Fibroblast of skin of left quadriceps (primary cell): ENCODE data around the gene GASK1A.

Experiments used
- DNase-seq, 2 experiments: peaks; one replicate each; pipeline ENCODE4 v3.0.0-alpha.2; 2013; ENCODE audit warnings: low read depth in 2 of 2

Gene GASK1A

DNA sequence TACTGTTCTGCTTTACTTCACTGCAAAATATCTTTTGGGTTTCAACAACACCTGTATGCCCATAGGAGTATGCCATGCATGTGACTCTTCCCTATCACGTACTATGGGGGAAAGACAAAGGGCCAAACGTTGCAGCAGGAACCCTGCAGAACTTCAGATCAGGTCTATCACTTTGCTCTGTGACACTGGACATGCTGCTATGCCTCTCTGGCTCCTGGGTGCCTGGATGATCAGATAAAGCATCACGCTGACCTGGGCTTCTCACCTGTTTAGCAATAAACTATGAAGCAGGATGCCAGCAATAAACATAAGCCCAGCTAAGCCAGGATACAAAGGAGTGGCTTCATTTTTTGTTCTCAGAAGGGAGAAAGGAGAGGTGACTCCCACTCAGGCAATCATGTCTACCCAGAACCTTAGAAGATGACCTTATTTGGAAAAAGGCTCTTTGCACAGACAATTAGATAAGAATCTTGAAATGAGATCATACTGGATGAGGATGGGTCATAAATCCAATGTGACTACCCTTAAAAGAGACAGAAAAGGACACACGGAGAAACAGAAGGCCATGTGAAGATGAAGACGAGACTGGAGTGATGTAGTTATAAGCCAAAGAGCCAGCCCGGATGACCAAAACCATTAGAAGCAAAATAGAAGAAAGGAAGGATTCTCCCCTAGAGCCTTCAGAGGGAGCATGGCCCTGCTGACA is 107.5 kb downstream of the GASK1A start:
- peak; percentile 8 to 11 for DNase-seq

DNA sequence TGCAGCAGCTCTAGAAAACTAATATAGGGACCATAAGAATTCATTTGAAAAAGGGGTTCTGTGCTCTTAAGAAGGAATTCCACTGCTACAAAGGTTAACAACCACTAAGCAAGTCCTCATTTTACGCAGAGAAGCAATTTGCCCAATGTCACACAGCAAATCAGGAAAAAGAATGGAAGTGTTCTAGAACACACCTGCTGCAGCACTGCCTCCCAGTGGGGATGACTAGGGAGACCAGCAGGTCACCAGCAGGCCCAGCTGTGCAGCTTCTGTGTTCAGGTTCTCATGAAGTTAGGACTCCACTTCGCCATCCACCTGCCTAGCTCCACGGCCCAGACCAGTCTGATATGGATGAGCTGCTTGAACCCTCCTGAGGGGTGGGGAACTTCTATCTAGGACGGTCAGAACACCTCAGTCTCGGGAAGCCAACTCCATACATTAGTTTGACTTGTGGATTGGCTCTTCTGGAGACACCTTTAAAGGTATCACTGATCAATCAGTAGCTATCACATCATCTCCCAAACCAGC is 108.2 kb downstream of the GASK1A start:
- DNase-seq, result no peak

DNA sequence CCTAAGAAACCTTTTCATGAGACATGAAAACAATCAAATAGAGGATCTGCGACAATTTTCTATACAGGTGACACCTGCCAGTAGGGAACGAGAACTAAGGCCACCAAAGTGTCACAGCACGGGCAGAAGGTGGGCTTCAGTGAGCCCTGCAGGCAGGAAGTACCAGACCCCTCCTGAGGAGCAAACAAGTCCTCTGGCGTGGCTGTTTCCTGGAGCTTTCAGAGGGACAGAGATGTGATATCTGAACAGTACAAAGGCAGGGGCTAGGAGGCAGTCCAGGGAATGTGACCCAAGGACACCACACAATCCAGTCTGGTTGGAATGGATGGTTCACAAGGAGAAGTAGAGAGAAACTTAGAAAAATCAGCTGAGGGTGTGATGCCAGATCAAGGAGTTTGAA is 110.0 kb downstream of the GASK1A start:
- DNase-seq, result no peak

DNA sequence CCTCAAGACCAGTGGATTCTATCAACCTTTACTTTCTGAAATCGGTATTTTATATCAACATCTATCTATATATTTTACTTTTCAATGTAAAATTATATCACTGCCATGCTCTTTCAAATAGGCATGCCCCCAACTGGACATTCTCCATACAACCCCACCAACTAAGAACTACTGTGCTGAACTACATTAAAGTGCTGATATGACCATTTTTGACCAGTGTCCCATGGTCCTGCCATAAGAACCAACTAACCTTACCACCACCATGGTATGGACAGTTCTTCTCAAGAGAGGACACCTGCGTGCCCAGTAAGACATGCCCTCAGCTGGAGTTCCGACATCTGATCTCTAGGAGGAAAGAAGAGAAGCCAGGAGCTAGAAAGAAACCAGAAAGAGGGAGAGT is 111.1 kb downstream of the GASK1A start:
- no peak for DNase-seq

DNA sequence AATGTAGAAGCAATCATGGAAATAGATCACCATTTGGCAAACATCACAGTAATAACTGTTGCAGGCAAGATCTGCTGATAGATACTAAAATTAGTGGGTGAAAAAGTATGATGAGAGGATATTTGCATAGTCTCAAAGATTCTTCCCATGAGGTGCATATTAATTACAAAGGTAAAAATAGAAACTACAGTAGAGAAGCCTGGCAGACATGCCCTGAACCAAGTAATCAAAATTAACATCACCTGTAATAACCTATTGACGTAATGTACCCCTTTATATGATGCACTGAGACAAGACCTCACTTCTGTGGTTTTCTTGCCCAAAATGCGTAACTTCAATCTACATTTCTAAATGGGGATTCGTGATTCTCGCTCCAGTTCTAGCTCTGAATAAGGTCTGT is 112.4 kb downstream of the GASK1A start:
- no peak for DNase-seq

DNA sequence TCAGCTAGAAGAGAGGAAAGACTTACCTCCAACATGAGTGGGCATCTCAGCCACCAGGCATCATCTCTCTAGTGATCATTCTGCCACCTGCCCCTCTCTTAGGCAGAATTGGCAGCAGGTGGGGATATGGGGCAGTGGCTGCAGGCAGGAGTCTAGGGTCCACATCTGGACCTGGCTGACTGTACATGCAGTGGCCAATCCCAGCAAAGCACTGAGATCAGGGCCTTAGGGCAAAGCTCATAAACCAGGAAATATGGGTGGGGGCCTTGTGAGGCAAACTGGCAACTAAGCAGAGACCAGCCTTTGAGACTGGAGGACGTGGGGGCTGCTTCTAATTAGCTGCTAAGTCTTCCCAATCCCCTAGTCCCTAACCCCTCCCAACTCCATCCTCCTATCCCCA is 113.9 kb downstream of the GASK1A start:
- no peak for DNase-seq

DNA sequence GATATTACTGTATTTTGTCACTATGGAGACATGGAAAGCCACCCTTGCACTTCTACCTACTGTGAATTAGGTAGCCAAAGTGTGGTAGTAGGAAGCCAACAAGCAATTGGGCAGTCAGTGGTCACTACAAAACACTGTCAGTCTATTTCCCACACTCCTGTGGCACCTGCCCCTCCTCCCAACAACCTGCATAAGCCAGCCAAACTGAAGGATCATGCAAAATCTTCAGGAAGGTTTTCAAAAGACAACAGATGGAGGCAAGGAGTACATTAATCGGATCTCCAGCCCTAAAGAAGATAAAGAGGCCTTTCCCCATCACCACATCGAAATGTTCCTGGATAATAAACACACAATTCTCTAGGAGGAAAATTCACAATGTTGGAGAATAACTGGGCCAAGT is 114.9 kb downstream of the GASK1A start:
- DNase-seq, result no peak

DNA sequence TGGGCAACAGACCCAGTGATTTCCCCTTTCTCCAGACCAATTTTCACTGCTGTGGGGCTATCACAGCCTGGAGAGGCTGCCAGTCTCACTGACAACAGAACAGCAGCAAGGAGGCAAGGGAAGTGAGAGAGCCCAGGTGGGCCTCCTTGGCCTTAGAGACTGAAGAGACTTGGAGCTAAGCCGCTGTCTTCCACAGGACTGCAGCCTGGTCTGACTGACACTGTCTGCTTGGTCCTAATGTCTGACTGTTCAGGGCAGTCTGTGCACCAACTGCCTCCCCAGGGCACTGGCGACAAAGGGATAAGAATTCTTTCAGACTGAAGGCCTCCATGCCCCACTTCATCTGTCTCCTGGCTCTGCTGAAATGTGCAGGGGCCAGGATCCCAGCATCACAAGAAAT is 115.3 kb downstream of the GASK1A start:
- no peak for DNase-seq

DNA sequence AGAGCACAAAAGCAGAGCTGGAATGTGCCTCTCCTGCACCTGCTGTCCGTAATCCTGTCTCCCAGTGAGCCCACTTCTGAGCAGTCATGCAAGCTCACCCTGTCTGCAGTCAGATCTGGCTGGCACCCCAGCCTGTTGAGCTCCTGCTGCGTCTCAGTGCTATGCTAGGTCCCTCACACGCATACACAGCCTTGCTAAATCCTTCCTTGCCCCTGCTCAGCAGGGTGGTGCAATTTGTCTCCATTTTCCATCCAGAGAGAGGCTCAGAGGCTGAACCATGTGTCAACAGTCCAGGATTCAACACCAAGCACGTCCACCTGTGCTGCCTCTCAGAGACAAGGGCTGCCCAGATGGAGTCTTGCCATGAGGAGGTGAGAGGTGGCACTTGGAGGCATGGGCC is 115.7 kb downstream of the GASK1A start:
- no peak for DNase-seq

DNA sequence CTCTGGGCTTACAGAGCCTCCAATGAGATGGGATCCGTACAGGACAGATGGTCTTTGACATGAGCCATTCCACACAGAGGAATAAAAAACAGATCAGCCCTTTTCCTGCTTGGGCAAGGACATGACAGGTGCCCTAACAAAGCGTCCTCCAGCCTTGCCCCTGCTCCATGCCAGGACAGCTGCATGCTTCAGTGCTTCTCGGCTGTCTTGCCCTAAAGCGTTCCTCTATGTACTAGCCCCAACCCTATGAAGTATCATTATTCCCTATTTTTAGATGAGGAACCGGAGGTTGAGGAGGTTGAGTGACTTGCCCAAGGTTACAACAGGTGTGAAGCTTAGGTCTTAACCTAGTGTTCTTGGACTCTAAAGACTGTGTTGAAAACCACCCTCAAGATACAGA is 116.3 kb downstream of the GASK1A start:
- no peak for DNase-seq

DNA sequence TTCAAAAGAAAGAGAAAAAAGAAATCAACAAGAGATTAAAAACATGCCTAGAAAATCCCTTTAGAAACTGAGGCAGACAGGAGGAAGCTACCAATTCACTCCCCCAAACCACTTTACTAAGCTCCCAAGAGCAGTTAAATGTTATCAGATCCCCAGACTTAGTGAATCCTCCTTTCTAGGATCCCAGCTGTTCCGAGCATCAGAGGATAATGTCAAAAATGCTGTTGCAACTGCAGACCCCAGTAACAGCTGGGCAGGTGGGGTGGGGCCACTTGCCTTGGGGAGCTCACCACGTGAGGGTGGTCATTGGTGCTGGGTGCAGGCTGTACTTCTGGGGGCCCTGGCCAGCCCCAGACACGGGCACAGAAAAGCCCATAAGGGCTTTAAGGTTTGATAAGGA is 117.7 kb downstream of the GASK1A start:
- no peak for DNase-seq

DNA sequence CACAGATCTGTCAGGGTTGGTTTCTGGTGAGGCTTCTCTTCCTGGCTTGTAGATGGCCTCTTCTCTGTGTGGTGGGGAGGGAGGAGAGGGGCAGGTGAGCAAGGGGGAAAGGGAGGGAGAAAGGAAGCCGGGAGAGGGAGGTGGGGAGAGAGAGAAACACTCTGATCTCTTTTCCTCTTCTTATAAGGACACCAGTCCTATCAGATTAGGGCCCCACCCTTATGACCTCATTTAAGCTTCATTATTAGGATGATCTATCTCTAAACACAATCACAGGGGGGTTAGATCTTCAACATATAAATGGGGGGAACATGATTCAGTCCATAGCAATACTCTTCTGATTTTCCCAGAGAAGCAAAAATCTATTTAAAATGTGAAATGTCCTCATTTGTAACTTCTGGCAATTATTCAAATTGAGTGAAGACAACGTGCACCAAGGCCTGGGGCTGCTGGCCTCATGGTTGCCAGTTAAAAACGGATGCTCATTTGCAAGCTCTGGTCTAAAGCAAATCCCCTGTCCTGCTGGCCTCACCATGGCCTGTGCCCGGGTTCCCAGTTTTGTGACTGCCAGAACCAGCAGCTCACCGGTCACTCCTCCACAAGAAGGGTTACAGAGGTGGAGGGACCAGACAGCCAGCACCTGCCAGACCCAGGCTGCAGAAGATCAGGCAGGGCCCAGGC is 118.4 kb downstream of the GASK1A start:
- DNase-seq, result no peak

DNA sequence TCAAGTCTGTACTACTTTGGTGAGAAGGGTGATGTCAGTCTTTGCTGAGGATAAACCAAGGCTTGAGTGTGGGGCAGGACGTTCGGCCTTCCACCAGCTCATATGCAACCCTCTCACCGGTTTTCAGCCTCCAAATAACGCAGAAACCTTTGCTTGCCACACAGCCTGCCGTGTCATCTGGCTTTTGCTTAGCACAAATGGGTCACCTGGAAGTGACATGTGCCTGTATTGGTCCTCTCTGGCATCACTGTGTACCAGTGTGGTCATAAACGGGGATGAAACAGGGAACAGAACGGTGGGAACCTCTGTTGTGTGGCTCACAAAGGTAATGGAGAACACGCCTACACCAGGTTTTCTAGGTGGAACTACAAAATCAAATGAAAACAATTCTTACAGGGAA is 119.7 kb downstream of the GASK1A start:
- DNase-seq, result no peak

DNA sequence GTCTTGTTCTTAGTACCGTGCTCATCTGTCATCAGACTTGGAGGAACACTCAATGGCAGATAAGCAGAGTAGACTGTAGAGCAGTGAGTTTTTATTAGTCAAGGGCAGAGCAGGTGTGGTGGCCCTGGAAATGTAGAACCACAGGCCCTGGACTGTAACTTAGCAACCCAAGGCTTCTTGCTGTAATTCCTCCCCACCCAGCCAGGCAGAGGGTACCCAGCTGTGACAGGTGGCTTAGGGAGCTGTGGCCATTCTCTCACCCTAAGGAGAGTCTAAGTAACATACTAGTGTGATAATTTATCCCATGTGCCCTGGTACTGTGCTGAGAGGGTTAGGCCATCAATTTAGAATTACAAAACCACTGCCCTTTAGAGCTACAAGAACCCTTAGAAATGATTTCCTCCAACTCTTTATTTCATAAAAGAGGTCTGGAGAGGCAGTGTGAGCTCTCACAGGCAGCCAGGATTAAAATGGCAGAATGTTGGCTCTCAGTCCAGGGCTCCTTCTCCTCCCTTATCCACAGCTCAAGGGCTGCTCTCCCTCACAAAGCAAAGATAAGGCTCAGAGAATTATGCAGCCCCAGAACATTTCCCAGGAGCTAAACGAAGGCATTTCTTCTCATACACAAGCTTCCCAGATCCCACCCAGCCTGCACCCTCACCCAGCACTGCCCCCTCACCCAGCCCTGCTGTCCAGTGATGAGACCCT is 123.8 kb downstream of the GASK1A start:
- DNase-seq, result no peak

DNA sequence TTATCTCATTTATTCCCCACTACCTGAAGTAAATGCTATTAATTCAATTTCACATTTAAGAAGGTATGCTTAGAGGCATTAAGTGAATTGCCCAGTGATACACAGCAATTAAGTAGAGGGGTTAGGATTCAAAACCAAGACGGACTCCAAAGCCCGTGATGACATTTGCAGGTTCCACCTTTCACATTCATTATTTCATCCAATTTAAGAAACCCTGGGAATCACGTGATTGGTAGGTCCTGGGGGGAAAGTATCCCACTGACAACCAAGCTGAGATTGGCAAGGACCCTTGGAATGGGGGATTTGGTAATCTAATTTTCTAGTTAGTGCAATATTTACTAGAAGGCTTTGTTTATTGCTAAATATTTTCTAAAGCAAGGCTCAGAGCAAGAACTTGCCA is 124.9 kb downstream of the GASK1A start:
- DNase-seq, result no peak

DNA sequence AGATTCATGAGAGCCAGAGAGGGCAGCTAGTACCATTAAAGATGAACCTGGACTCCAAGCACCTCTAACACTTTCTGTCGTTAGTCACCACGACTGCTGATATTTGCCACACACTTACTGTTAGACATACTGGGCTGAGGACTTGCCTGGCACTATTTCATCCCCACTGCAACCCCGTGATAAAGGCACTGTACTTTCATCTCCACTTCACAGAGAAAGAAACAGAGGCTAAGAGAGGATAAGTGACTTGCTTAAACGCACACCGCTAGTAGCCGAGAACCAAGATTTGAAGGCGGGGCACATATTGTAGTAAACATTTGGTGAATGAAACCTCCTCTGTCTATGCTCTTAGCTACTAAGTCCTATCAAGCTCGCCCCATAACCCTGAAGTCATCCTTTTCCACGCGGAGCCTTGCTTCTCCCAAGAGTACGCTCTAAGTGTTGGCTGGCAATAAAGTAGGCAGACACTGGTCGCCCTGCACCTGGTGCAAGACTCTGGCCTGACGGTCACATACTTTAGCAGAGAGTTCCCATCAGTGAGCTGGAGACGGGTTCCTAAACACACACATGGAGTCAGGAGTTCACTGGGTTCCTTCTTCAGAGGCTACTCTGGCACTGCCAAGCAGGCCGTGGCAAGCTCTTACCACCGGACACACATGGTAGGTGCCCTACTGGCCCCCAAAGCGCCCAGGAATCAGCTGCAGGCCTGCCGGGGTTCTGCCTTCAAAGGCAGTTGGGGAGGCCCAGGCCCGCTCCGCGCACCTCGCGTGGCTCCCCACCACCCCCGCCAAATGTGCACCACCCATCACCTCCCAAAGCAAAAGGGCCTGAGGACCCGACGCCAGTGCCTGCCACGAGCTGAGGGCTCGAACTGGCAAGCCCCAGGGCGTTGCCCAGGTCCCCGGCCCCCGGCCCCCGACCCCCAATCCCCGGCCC is 125.8 kb downstream of the GASK1A start:
- no peak for DNase-seq

DNA sequence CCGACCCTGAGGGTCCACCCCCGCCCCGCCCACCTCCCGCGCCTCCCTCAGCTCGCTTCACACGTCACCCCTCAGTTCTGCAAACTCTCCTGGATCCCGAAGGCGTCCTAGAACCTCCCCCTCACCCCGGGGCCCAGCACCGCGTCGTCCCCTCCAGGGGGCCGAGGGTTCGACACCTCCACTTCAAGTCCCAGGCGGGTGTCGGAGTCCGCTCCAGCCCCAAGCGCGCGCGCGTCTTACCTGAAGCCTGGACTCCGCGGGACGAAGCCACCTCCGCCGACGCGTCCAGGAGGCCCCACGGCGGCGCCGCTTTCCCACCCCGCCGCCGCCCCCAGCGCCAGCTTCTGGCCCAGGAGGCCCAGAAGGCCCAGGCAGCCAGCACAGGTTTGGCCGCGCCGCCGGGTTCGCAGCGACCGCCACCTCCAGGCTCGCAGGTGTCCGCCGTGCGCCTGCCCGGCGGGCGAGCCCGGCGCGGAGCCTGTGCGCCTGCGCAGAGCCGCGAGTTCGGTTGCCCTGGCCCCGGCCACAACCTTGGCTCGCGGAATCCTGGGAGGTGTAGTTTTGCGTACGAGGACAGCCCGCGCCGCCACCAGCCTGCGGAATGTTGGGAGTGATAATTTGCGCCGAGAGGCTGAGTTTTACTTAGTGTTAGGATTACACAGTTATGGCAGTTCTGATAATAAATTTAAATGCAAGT is 126.6 kb downstream of the GASK1A start, which contains the start of gene POMGNT2:
TSS of gene POMGNT2 (minus strand) at position 484 of the 697 bp plus-strand sequence. CDS start 24,648 bp downstream, outside the sequence.
- peak; percentile 55 to 64 for DNase-seq

DNA sequence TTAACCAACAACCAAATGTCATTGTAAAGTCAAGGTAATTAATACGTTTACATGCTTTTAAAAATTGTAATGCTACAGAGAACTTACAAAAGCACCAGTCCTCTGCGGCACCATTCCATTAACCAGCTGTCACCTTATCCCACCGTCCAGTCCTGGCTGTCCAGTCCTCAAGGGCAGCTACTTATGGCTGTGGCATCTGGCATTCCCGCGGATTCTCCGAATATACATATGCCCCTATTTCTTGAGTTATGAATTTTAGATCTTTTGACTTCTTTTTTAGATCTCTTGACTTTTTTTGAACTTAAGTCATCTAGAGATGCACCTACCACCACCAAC is 127.2 kb downstream of the GASK1A start:
- no peak for DNase-seq
